NB4 (cell line): ENCODE results near the gene GALNT2.

Experiments used
- DNase-seq: peaks from one replicate; pipeline ENCODE4 v3.0.0; 2010; ENCODE audit warnings: low read depth
- H3K4me3 ChIP-seq: one replicate; pipeline ENCODE4 v1.5.1; 2011; ENCODE audit warnings: mild to moderate bottlenecking, low read depth, low read length, moderate library complexity
- CTCF ChIP-seq: IDR thresholded peaks from one replicate; pipeline ENCODE4 v1.5.1; 2012; ENCODE audit warnings: low read depth, low read length
- MAX ChIP-seq: IDR thresholded peaks from 2 replicates; pipeline ENCODE4 v1.6.1; 2011; ENCODE audit warnings: low read depth, low read length
- MYC ChIP-seq: IDR thresholded peaks from 2 replicates; pipeline ENCODE4 v1.6.1; 2011; ENCODE audit warnings: low read depth, low read length
- POLR2A ChIP-seq: IDR thresholded peaks from 2 replicates; pipeline ENCODE4 v1.6.1; 2011; ENCODE audit warnings: mild to moderate bottlenecking; ENCODE audit not compliant: insufficient read length; ENCODE audit errors: extremely low read depth

Gene GALNT2

GRCh38 chr1:230321741-230322420 lies 254.8 kb downstream of the GALNT2 start:
- H3K4me3 ChIP-seq, result no peak overlapping the region
- DNase-seq, result no peak
- TF ChIP-seq MAX (no peak), POLR2A (no peak), CTCF (no peak), MYC (no peak)

- DNase-seq, result no peak
- TF ChIP-seq MYC (no peak), CTCF (no peak), MAX (no peak), POLR2A (no peak)
- no peak overlapping the region for H3K4me3 ChIP-seq
Observed at GRCh38 chr1:230322421-230322756, 255.4 kb downstream of the GALNT2 start.

- no peak for DNase-seq
- TF ChIP-seq CTCF, result no peak
- TF ChIP-seq POLR2A, result no peak
- TF ChIP-seq MYC, result no peak
- TF ChIP-seq MAX, result no peak
- H3K4me3 ChIP-seq, result no peak overlapping the region
Observed at GRCh38 chr1:230322967-230323547, 256.0 kb downstream of the GALNT2 start.

- no peak for DNase-seq
- no peak overlapping the region for H3K4me3 ChIP-seq
- TF ChIP-seq MYC, result no peak
- no peak for TF ChIP-seq CTCF
- TF ChIP-seq MAX, result no peak
- no peak for TF ChIP-seq POLR2A
Observed at GRCh38 chr1:230323686-230324085, 256.6 kb downstream of the GALNT2 start.

GRCh38 chr1:230326971-230327891 lies 260.2 kb downstream of the GALNT2 start:
- no peak for DNase-seq
- no peak overlapping the region for H3K4me3 ChIP-seq
- TF ChIP-seq CTCF (no peak), MYC (no peak), POLR2A (no peak), MAX (no peak)
